GM21737 (cell line): Measurements from ENCODE around the gene NKX3-2.
A peak's percentile ranks its signal among the peaks of the same experiment; 100 is the strongest.
"Not testable (repeated sequence)": the region's sequence is repeated elsewhere in the genome, so short reads cannot be mapped to it uniquely, and the experiment has no call there.

ENCODE experiments used
- ATAC-seq: cut with Tn5 transposase; IDR thresholded peaks from one replicate; pipeline ENCODE4 v1.9.1; 2021; ENCODE audit warnings: mild to moderate bottlenecking, moderate library complexity; ENCODE audit not compliant: unreplicated experiment

The NKX3-2 gene

DNA sequence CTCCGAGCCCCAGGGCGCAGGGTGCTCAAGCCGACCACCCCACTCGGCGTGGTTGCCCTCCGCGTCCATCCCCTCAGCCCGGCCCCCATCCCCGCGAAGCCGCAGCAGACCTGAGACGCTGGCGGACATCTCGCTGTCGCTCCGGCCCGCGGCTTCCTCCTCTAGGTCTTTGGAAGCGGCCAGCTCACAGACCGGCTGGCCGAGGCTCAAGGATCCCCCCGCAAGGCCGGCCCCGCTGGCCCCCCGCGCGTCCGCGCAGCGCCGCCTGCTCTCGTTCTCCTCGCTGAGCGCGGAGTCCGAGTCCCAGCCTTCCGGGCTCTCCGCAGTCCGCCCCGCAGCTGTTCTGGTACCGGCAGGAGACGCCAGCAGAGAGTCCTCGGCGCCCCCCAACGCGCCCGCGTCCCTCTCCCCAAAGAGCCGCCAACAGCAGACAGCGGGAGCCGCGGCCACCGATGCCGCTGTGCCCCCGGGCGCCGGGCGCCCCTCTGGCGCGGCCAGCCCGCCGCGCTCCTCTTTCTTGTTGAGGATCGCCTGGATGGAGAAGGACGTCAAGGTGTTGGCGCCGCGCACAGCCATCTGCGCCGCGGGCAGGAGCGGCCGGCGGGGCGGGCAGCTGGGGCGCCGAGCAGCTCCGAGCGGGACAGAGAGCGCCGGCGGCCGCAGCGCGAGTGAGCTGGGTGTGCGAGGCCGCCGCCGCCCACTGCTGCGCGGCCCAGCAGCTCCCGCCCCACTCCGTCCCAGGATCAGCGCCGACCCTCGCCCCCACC lies at the start of gene NKX3-2:
Gene NKX3-2 (minus strand): TSS at position 670 of the 767 bp plus-strand sequence. CDS start 94 bp downstream, at position 576.
- ATAC-seq = no peak

- no peak for ATAC-seq
Measured at GRCh38 chr4:13592220-13592619, 47.9 kb upstream of the NKX3-2 start.

GRCh38 chr4:13590766-13591165 lies 46.5 kb upstream of the NKX3-2 start:
- no peak for ATAC-seq

DNA sequence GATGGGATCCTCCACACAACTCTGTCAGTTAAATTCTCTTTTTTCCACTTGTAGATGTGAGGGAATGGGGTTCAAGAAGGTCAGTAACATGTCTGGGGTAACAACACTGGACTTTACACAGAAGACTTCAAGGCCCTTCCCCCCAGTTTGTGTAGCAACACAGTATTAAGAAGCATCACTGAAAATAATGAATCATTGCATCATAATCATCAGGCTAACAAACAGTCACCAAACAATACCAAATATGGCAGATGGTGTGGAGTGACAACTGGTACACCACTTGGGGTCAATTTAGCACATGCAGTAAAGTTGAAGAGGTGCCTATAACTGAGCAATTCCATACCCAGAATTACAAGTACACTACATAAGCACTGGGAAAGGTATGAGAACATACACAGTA lies 44.6 kb upstream of the NKX3-2 start:
- ATAC-seq = no peak

DNA sequence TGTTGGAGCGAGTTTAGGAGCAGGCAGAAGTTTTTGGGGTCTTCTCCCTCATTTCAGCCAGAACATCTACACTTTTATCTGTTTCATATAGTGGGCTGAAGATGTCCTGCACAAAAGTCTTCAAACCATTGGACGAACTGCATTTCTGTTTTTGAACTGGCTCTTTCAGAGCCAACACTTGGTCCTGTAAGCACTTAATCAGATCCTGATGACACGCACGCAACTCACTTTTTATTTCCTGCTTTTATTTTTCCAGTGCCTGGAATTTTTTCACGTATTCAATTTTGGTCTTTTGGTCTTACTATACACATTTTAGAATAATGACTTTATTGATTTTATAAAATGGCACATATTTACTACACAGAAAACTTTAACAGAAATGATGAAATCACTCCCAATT lies 40.2 kb upstream of the NKX3-2 start:
- ATAC-seq = no peak

GRCh38 chr4:13580036-13580435 lies 35.7 kb upstream of the NKX3-2 start:
- no peak for ATAC-seq

- ATAC-seq = no peak
Measured at GRCh38 chr4:13577660-13578059, 33.4 kb upstream of the NKX3-2 start.

DNA sequence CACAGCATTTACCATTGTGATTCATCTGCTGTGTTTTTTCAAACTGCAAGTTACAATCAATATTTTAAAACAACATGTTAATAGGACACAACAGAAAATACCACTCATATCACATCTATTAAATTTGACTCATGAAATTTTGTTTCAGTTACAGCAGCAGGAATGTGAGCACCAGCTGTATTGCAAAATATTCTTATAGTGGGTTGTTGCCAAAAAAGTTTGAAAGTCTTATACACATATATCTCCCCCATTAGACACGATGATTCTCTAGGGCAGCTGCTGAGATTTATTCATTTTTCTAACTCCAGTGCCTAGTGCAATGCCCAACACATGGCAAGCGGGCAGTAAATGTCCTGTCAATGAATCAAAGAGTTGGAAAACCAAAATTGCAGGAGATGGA lies 26.6 kb upstream of the NKX3-2 start:
- ATAC-seq = no peak

- ATAC-seq = no peak
Measured at GRCh38 chr4:13567125-13567524, 22.8 kb upstream of the NKX3-2 start.

DNA sequence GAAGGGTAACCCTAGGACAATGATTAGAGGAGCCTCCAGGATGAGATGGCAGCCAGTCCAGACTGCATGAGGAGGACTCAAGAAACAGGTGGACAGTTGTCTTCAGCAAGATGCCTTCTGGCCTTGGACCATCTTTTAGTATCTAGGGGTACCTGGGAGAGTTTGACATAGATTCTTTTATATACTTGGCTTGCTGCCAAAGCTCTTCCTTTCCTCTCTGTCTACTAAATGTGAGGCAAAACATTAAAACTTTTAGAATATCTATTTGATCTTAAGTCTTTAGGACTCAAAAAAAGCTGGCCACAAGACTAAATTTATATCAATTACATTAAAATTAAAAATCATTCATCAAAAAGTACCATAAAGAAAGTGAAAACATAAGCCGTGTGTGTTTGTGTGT lies 18.6 kb upstream of the NKX3-2 start:
- no peak for ATAC-seq

DNA sequence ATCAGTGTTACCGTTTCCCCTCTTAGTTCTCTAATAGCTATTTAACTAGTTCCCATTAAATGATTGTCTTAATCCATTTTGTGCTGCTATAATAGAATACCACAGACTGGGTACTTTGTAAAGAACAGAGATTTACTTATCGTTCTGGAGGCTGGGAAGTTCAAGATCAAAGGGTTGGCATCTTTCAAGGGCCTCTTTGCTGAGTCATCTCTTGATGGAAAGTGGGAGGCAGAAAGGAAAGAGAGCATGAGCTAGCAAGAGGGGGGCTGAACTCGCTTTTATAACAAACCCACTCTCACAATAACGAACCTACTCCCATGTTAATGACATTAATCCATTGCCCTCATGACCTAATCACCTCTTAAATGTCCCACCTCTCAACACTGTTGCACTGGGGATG lies 17.4 kb upstream of the NKX3-2 start:
- no peak for ATAC-seq

DNA sequence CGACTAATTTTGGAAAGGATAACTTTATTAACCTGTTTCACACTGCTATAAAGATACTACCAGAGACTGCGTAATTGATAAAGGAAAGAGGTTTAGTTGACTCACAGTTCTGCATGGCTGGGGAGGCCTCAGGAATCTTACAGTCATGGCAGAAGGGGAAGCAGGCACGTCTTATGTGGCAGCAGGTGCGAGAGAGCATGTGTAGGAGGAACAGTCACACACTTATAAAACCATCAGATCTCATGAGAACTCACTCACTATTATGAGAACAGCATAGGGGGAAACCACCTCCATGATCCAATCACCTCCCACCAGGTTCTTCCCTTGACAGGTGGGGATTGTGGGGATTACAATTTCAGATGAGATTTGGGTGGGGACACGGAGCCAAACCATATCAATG lies 15.8 kb upstream of the NKX3-2 start:
- ATAC-seq = not testable (repeated sequence)

DNA sequence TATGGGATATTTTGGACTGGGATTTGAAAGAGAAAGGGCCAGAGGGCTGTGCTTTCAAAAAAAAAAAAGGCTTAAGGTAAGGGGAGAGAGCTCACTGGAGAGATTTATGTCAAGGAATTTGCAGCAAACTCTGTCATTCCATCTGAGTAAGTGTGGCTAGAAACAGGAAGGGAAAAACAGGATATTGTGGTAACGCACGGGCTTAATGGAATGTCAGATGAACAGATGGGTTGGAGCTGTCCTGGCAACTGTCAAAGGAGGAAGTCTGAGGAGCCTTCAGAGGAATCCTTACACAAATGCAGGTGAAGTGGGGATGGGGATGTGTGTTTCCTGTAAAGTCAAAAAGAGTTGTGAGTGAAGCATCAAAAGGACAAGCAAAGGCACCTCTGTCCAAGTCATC lies 15.1 kb upstream of the NKX3-2 start:
- no peak for ATAC-seq

- no peak for ATAC-seq
Measured at GRCh38 chr4:13558881-13559280, 14.6 kb upstream of the NKX3-2 start.

DNA sequence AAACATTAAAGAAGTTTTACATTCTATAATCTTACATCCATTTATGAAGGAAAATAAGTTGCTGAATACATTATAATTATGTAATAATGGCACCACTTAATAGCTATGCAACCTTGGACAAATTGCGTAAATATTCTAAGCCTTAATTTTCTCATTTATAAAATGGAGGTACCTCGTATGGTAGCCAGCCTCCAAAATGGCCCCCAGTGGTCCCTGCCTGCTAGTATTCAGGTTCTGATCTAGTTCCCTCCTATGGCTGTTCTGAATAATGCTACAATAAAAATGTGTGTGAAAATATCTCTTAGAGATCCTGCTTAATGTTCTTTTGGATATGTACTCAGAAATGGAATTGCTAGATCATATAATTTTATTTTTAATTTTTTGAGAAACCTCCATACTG lies 11.0 kb upstream of the NKX3-2 start:
- no peak for ATAC-seq

GRCh38 chr4:13553081-13553480 lies 8.8 kb upstream of the NKX3-2 start:
- ATAC-seq = no peak

DNA sequence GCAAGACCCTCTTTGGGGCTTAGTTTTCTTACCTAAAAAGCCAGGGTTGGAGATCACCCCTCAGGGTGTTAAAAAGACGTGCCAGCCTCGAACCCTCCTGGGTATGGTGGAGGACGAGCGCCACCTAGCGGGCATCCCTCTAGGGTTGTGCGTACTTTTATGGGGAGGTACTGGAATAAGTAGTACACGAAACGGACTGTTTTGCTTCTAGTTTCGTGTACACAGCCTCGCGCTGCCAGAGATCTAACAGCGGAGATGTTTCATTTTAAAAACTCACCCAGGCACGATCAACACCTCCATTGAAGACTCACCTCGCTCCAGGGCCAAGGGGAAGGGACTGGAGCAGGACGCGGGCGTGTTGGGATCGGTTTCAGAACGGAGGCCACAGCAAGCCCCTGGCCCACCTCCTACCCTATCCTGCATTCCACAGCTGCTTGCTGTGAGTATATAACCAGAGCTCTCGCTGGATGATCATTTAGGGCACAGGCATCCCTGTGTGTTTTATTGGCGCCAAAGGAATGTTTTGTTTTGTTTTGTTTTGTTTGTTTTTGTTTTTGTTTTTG lies 4.8 kb upstream of the NKX3-2 start:
- ATAC-seq = peak; percentile 62

GRCh38 chr4:13548059-13548983 lies 4.0 kb upstream of the NKX3-2 start:
- ATAC-seq = no peak

DNA sequence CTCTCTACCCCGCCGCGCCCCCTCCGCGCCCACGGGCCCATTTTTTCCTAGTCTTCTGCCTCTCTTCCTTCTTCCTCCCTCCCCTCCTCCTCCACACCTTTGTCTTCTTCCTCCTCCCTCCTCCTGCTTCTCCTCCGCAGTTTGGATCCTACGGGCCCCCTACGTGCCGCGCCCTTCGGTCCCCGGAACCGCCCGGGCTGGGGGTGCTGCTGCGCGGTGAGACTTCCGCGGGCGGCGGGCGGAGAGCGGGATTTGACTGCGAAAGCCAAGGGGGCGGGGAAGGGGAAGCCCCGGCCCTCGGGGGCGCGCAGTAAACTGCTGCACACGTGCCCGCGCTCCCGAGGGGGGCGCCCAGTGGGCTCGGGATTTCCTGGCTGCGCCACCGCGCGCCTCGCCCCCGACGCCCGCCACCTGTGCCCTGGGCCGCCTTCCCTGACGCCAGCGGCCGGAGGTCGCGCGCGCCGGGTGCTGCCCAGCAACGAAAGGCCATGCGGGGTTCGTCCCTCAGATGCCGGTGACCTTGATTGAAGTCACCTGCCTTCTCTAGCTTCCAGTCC lies 3.3 kb upstream of the NKX3-2 start:
- ATAC-seq = no peak

- ATAC-seq = no peak
Measured at GRCh38 chr4:13546941-13547484, 2.7 kb upstream of the NKX3-2 start.
